GM19455 (cell line): ENCODE results near the gene AVPR2.

Source experiments
- ATAC-seq: cut with Tn5 transposase; IDR thresholded peaks from one replicate; pipeline ENCODE4 v1.9.1; 2021; ENCODE audit not compliant: unreplicated experiment

The AVPR2 gene

DNA sequence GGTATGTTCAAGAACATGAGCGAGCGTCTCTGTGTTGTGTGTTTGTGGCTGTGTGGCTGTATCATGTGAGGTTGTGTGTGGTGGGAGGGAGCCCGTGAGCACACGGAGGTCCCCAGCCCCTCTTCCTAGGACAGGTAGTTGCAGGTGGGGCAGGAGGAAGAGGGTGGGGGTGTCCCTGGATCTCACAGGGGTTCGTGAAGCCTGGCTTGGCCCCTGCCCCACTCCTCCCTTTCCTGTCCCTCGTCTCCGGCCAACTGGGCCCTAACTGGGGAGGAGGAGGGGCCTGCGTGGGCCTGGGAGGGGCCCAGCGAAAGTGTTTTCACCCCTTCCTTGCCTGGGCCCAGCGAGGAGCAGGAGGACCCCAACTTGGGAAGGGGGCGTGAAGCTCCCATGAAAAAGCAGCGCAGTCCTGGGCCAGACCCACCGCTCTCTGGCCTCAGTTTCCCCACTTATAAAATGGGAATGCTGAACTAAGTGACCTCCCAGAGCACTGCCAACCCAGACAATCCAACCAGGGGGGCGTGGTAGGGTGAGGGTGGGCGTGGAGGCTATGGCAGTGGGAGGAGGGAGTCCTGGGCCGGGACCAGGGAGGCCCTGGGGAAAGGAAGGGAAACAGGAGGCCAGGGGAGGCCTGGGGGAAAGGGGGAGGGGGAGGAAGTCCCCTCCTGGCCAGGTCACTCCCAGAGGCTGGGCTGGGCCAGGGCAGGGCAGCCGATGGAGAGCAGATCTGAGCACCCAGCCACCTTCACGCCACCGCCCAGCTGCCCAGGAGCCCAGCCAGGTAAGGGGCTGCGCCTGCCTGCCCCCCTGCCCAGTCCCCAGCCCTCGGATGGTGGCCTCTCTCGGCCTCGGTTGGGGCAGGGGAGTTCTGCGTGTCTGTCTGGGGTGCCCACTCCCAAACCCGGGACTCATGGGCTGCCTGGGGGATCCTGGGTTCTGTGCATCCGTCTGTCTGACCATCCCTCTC, at the start of gene AVPR2:
Gene AVPR2, plus strand, starts transcription at position 683 of the 967 bp plus-strand sequence. CDS start 473 bp downstream, outside the sequence.
- no peak for ATAC-seq

DNA sequence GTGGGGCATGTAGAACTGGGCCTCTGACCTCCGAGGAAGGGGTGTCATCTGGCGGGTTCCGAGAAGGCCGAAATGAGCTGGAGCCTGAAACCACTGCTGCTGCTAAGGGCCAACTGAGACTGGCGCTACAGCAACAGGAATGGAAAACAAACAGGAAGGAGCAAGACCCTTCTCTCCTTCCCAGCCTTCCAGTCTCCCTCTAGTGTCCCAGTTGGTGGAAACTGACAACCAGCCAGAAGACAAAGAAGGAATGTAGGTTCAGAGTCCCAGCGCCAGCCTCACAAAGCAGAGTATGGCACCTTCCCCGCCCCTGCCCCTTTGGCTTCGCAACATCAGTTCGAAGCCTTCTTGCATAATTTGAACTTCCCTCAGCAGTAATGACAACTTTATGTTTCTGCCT, 49.8 kb upstream of the AVPR2 start:
- no peak for ATAC-seq

DNA sequence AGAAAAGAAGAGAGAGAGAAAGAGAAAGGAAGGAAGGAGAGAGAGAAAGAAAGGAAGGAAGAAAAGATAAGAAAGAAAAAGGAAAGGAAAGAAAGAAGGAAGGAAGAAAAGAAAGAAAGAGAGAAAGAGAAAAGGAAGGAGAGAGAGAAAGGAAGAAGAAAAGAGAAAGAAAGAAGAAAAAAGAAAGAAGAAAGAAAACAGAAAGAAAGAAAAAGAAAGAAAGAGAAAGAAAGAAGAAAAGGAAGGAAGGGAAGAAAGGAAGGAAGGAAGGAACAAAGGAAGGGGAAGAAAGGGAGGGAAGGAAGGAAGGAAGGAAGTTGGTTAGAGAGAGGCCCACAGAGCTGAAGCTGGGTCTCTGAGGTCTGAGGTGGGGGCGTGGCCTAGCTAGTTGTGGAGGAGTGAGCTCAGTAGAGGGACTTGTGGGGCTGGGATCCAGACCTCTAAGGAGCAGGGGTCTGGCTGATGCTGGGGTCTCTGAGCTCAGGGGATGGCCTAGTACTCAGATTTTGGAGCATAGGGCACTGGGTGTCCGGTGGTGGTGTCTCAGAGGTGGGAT, 47.0 kb upstream of the AVPR2 start:
- no peak for ATAC-seq

DNA sequence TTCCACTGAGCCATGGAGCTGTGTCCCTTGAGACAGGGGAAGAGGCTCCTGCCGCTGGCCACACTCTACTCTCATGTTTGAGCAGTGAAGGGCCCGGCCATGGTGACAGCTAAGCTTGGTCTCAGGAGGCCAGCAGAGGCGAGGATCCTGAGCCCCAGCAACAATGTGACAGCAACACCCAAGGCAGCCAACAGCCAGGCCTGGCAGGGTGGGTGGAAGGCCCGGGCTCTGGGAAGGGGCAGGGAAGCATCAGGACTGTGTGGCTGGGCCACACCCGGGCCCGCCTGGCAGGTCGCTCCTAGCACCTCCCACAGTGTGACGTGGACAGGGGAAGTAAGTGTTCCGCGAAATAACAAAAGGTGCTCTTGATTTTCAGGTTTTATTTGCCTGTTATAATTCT, 43.3 kb upstream of the AVPR2 start:
- ATAC-seq, result no peak

- ATAC-seq, result no peak
These were observed 42.7 kb upstream of the AVPR2 start for GRCh38 chrX:153861733-153862310.

GRCh38 chrX:153862369-153863250, 41.9 kb upstream of the AVPR2 start:
- ATAC-seq, result no peak

DNA sequence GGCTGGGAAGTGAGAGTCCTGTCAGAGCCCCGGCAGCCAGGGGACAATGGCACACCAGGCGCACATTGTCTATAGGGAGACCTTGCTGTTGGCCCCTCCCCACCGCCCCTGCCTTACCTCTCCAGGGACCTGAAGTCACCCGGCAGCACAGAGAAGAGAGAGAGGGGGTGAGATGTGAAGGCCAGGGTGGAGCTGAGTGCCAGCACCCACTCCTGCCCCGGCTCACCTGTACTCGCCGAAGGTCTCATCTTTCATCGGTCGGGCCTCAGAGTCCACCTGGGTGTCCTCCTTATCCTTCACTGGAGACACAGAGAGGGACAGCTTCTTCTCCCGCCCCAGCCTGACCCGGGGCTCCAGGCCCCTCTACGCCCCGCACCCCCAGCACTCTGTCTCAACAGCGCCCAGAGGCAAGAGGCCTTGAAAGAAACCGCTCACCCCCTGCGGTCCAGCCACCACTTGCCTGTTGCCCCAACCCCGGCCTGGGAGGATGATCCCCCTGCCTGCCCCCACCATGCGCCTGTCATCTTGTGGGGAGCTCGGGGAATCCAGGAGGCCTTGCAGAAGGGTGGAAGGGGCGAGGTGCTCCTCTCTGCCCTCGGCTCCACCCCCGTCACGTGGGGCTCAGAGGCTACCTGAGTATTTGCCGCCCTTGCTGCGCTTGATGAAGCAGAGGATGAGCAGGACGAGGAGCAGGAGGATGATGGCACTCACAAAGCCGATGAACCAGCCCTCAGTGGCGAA, 41.1 kb upstream of the AVPR2 start:
- ATAC-seq, result no peak

- ATAC-seq, result no peak
These were observed 40.4 kb upstream of the AVPR2 start for GRCh38 chrX:153864101-153864500.

- ATAC-seq, result no peak
These were observed 39.7 kb upstream of the AVPR2 start for GRCh38 chrX:153864561-153865320.

DNA sequence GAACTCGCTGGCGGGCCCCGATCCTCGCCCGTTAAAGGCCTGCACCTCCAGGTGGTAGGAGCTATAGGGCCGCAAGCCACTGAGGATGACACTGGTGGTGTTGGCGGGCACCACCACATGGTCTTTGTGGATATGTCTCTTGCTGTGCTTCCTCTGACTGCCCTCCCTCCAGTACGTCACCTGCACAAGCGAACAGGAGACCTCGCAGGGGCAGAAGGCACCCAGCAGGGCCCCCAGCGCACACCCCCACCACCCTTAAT, 39.2 kb upstream of the AVPR2 start:
- ATAC-seq, result no peak

GRCh38 chrX:153865685-153866084, 38.8 kb upstream of the AVPR2 start:
- ATAC-seq, result no peak

GRCh38 chrX:153866302-153867019, 38.0 kb upstream of the AVPR2 start:
- no peak for ATAC-seq

DNA sequence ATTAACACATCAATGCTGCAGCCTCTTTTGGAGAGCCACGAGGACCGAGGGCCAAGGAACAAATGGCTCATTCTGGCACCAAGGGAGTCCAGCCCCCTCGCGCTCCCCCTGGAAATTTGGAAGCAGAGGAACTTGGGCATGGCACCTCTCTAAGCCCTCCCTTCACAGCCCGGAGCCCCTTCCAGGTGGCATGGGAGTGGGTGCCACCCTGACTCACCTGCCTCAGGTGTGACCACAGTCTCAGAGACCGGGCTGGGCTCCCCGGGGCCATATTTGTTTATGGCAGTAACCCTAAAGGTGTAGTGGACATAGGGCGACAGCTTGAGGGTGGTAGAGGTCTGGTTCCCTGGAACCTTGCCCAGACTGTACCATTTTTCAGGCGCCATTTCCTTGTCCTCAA, 37.3 kb upstream of the AVPR2 start:
- ATAC-seq, result no peak

- ATAC-seq, result no peak
These were observed 36.8 kb upstream of the AVPR2 start for GRCh38 chrX:153867671-153868070.

DNA sequence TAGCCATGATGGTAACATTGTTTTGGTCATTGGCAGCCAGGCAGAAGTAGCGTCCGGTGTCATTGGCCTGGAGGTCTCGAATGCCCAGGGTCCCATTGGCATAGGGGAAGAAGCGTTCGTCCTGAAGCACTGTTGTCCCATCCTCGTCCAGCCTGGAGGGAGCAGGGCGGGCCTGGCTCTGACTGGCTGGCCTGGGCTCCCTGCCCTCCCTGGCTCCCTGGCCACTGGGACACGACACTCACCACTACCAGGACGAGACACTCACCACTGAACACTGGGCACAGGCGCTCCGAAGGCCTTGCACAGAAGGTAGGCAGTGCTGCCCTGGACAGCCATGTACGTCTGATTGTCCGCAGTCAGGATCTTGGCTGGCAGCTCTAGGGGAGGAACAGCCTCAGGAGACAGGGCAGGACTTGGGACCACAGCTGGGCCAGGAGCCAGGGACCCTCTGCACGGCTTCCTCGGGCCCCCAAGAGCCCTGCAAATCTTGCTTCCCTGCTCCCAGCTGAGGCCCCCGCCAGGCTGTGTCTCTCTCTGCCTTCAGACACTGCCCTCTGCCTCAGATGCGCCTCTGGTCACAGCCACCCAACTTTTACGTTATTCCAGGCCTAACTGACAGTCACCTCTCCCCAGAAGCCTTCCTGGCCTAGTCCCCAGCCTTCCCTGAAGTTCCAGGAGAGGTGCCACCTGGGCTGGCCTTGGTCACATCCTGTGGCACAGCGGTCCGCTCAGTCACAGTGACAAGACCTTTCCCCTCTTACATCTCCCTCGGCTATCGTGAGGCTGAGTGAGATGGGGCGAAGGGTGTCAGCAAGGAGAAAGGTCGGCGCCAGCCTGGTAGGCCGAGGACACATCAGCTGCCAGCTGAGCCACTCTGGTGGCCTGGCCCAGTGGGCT, 35.6 kb upstream of the AVPR2 start:
- ATAC-seq, result no peak

- ATAC-seq, result no peak
These were observed 34.8 kb upstream of the AVPR2 start for GRCh38 chrX:153869473-153870287.

DNA sequence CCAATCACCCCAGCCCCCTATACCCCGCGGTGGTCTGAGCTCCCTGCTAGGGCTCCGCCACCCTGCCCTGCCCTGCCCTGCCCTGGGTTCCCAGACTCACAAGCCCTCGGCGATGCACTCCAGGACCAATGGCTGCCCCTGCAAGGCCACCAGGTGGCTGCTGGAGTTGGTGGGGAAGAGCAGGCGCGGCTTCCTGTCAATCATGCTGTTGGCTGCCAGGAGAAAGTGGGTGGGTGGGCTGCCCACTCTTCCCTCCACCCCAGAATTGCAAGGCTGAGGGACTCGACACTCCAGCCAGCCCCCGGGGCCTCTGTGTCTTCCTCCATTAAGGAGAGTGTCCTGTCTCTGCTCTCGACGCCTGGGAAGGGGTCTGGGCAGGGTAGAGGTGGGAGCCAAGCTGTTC, 34.2 kb upstream of the AVPR2 start:
- ATAC-seq, result no peak
